GF-D8 (cell line): ENCODE measurements around the gene ZNF341.
"Not testable (repeated sequence)": the region's sequence is repeated elsewhere in the genome, so short reads cannot be mapped to it uniquely, and the experiment has no call there.

Source experiments
- DNase-seq: peaks from one replicate; lab custom pipeline; 2025; lab: John Stamatoyannopoulos, UW

ZNF341 gene

DNA sequence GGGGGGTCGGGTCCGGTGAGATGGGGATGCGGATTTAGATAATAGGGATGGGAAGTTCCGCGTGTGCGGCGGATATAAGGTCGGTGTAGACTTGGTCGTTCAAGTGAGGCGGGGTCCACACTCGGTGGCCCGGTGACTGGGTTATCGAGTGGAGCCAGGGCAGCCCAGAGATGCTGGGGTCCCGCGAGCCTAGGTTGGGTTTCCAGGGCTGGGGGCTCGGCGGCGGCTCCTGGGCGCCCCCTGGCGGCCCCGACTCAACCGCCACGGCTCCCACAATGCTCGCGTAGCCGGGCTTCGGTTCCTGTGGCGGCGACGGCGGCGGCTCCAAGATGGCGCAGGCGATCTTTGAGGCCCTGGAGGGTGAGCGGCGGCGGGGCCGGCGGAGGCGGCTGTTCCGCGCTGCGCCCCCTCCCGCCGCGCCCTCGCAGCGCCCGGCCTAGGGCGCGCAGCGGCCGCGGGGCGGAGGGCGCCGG, at the start of gene ZNF341:
TSS of gene ZNF341 (plus strand) at position 304 of the 473 bp plus-strand sequence. CDS start at position 330, 26 bp downstream.
- DNase-seq = peak; percentile 77

DNA sequence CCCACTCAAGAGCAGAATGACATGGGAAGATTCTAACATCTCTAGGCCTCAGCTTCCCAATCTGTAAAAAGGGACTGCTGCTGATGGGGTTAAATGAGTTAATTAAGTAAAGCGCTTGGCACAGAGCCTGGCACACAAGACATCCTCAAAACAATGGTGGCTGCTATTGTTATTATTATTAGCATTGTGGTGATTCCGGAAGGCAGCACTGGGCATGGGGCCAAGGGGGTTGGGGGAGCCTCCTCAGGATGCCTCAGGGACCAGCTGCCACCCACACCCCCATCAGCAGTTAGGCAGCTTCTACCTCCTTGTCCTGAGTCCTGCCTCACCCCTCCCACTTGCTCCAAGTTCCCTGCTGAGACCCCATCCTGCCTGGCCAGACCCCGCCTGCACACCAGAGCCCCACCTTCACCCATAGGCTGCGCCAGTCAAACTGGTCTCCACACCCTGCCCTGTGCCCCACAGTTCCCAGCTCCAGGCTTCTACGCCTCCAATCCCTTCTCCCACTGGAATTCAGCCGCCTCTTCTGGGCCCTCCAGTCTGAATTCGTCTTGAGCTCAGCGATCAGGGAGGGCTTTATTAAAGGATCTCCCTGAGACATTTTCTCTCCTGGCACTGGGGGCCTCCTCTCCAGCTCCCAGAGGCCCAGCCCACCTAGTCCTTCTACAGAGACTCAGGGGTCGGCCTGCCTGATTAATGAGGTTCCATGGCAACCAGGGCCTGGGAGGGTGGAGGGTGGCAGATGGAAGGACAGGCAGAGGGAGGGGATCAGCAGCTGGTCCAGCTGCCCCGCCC, 47.1 kb upstream of the ZNF341 start:
- DNase-seq = no peak

DNA sequence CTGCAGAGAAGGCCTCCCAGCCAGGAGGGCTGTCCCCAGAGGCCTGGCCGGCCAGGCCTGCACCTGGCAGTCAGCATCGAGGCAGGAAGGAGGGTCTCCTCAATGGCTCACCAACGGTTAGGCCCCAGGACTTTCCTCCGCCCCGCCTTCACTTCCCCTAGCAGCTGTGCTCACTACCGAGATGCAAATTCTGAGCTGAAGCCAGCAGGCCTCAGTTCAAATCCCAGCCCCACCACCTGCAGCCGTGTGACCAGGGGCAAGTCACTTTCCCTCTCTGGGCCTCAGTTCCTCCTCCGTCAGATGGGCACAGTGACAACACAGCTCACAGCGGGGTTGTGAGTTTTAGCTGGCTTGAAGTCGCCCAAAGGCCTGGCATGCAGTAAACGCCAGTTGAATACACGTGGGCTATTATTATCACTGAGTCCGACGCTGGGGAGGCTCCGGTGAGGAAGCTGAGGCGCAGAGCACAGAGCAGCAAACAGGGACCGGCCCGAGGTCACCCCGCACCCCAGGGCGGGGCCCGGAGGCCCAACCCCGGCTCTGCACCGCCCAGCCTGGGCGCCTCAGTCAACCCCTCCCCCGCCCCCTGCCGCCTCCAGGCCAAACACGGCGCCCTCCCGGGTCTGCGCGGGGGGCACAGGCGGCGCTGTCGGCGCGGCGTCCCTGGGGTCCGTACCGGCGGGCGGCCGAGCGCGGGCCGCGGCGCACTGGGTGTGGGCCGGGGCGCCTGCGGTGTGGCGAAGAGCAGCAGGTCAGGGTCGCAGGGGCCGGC, 46.3 kb upstream of the ZNF341 start:
- DNase-seq = peak; percentile 11

DNA sequence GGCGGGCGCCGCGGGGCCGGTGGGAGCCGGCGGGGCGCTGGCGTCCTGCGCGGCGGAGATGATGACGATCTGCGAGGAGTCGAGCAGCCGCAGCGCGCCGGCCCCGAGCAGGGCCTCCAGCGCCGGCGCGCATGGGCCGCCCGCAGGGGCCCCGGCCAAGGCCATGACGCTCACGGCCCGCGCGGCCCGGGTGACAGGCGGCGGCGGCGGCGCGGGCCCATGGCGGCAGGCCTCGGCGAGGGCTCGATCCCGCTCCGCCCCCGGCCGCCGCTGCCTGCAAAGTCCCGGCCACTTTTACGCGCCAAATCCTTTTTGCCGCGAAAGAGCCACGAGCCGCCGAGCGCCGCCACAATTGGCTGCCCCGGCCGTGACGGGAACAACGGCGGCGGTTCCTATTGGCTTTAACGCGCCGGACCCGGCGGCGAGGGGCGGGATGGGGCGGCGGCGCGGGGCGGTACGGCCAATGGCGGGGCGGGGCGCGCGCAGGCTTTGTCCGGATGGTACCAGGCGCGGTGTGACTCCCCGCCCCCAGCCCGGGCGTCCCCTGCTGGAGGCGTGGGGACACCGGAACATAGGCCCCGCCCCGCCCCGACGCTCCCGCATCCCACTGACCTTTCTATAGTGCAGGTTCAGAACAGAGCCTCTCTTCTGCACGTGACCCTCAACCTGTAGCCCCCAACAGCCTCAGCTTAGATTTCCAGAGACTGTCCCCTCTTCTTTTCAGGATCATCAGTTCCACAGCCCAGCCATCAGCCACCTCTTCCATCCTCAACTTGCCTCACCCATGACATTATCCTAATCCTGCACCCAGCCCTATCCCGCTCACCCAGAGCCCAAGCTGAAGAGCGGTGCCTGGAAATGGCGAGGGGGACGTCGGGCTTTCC, 45.5 kb upstream of the ZNF341 start, which contains the start of gene E2F1:
TSS of gene E2F1 (minus strand) at position 286 of the 884 bp plus-strand sequence. CDS start at position 165, 121 bp downstream.
- DNase-seq = peak; percentile 74

DNA sequence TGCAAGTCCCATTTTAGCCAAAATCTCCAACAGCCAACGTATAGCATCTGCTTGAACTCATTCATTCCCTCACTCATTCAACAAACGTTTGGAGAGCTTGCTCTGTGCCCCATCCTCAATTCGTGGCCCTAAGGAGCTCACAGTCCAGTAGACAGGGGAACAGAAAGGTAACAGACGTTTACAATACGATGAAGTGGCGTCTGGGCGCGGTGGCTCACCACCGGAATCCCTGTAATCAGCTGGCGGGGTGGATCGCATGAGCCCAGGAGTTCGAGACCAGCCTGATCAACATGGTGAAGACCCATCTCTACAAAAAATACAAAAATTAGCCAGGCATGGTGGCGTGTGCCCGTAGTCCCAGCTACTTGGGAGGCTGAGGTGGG, 44.8 kb upstream of the ZNF341 start:
- DNase-seq = no peak

DNA sequence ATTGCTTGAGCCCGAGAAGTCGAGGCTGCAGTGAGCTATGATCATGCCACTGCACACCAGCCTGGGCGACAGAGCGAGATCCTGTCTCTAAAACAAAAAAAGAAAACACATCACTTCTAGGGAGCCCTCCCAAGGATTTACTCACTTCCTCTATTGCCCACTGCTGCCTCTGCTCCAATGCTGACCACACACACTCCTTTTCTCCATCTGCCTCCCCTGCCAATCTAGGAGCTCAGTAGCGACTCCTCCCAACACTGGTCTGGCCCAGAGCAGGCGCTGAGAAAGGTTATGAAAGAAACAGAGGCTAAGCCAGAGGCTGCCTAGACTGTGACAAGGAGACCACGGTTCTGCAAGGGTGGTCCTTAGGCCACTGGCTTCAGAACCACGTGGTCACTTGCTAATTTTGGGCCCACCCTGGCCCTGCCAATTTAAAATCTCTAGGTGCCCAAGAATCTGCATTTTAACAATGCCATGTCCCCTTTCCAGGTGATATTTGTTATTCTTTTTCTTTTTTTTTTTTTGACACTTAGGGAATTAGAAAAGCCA, 44.4 kb upstream of the ZNF341 start:
- peak; percentile 45 for DNase-seq

DNA sequence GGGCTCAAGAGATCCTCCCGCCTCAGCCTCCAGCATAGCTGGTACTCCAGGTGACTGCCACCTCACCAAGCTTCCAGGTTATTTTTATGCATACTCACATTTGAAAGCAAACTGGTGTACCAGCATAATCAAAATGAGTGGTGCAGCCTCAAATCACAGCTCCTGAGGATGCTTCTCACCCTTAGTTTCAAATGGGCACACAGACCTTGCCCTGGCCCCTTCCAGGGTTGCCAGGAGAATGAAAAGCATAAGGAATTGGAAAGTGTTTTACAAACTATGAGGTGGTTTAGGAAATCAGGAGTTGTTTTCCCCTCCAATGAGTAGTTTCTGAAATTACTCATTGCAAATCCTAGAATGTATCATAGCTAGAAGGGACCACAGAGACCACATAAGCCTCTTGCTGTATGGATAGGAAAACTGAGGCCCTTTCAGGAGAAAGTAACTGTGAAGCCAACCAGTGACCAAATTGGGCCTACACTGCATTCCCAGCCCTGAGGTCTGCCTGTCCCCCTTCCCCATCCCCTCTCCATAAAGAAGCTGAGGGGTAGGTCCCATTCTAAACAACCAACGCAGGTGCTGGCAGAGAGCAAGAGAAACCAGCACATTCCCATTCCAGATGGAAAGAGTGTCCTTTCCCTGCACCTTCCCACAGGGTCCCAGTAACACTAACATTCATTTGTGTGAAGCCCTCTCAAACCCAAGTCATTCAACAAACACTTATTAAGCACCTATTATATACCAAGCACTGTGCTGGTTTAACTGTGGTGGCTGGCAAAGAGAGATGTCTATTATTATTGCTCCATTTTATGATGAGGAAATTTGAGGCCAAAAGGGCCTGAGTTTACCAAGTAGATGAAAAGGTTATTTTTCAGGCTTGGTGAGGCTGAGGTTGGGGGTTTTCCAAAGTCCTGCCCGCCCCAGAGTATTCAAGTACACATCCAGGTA, 43.5 kb upstream of the ZNF341 start:
- DNase-seq = no peak

DNA sequence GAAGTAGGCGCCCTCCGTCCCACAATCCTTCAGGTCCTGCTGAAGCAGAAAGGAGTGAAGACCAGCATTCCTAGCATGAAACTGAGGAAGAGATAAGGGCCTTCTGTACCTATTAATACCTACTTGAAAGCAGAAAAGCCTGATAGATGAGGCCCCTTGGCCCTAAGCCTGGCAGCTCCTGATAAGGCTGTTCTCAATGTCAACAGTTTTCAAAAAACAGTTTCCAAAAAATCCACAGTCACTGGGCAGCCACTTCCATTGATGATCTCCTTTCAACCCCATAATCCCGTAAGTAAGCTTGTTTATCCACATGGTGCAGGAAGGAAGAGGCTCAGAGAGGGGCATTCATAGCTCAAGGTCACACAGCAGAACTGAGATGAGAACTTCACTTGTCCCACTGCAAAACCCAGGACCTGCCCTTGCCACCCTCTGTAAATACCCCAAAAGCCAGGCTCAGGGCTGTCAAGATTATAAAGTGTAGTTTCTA, 42.8 kb upstream of the ZNF341 start:
- no peak for DNase-seq

DNA sequence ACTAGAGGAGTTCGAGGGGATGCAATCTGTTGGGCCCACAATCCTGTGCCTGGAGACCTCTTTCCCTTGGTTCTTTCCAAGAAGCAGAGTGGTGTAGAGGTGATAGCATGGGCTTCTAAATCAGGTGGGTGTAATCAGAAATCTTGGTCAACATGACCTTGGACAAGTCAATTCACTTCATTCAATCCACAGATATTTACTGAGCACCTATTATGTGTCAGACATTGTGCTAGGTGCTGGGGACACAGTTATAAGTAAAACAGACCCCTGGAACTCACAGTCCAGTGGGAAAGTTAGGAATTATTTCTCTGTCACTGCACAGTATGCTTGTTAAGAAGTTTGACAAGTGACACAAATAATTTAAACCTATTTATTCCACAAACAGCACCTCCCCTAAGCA, 42.3 kb upstream of the ZNF341 start:
- no peak for DNase-seq

DNA sequence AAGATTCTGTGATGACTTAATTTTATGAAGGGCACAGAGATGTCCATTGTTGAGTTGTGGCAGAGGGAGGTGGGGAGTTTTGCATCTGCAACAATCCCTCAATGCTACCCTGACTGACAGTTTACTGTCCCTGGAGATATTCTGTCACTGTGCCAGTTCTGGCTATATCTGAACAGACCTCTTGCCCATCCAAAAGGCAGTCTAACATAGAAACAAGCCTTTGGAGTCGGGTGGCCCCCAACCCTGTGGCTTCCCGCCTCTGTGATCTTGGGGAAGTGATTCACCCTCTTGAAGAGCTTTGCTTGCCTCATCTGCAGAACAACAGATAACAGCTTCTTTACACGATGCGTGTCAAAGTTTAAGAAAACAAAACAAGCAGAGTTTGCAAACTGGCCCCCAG, 41.8 kb upstream of the ZNF341 start:
- peak; percentile 10 for DNase-seq

DNA sequence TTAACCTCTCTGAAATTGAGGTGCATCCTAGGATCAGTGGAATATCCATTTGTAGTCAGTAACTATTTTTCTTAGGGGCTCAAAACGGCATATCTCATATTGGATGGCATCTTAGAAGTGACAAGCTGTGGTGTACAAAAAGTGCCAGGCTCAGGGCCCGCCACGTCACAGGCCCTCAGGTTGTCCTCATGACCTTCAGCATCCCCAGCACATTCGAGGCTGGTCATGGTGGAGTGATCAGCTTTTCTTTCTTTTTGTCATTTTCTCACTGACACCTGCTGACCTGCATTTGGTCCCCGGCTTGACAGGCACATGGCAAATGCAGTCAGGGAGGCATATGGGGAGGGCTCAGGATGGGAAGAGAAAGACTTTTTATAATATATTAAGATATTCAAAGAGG, 38.5 kb upstream of the ZNF341 start:
- no peak for DNase-seq

DNA sequence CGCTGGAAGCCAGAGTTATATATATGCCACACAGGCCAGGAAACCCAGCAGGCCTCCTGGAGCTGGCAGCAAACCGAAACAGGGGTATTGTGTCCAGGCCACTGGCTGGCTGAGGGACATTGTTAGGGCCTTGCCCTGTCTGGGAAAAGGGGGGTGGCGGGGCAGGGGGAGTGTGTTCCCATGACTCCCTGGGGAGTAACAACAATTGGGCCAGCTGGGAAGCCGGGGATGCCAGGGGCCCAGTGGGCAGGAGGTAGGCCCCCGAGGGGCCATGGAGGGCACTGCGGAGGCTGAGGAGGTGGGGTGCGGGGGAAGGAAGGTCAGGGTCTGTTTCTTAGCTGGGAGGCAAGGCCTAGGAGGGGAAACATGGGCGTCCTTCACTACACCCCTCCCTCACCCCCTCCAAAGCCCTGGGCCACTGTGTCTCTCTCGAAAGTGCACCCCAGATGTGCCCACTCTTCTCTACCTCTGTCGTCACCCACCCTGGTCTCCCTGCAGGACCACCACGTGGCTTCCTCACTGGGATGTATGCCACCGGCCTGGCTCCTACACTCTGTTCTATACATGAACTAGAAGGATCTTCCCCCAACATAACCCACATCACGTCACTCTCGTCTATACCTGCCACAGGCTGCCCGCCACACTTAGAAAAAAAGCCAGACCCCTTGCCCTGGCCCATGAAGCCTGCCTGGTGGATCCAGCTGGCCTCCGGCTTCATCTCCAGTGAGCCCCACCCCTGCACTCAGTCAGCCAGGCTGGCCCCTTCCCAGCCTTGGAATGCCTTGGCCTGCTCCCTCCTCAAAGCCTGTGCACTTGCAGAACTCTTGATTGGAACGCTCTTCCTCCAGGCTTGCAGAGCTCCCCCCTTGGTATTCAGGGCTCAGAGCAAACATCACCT, 37.8 kb upstream of the ZNF341 start:
- DNase-seq = no peak

DNA sequence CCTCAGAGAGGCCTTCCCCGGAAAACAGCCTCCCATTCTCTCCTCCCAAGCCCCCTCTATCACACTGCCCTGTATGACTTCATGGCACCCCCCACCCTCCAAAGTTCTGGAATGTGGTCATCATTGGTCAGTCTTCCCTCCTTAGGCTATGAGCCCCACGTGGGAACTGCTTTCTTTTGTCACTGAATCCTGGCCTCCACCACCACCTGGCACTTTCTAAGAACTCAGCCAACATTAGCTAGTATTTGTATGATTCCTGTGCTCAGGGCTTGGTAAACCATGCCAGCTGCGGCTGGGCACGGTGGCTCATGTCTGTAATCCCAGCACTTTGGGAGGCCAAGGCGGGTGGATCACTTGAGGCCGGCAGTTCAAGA, 37.2 kb upstream of the ZNF341 start:
- no peak for DNase-seq

DNA sequence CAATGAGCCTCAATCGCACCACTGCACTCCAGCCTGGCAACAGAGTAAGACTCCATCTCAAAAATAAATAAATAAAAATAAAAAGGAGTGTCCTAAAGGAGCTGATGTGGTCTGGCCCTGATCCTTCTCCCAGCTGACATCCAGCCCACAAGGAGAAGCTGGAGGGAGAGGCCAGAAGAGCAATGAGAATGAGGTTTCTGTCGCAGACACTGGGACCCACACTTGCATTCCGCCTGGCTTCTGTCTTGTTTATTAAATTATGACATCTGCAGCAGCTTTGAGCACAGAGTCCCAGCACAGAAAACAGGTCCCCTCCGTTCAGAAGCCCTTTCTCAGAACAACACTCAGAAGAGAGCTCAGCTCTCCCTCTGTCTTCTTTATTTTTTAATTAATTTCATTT, 35.3 kb upstream of the ZNF341 start:
- no peak for DNase-seq

DNA sequence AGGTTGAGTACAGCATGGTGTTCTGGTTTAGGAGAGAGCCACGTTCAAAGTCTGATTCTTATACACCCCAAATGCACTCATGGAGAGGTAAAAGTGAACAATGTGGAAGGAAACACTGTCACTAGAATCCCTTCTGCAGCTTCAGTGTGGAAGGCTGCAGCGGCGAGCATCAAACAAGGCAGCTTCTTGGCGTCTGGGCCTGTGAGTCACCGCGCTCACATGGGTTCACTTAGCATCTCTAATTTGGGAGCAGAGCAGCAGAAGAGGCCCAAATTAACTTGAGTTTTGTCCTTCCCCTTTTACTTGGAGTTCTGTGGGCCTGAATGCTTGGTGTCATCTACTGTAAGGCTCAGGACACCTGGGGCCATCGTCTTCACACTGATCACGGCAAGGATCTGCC, 34.7 kb upstream of the ZNF341 start:
- DNase-seq = no peak

DNA sequence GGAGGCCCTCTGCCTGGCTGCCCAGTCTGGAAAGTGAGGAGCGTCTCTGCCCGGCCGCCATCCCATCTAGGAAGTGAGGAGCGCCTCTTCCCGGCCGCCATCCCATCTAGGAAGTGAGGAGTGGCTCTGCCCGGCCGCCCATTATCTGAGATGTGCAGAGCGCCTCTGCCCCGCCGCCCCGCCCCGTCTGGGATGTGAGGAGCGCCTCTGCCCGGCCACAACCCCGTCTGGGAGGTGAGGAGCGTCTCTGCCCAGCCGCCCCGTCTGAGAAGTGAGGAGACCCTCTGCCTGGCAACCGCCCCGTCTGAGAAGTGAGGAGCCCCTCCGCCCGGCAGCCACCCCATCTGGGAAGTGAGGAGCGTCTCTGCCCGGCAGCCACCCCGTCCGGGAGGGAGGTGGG, 32.8 kb upstream of the ZNF341 start:
- DNase-seq = not testable (repeated sequence)

DNA sequence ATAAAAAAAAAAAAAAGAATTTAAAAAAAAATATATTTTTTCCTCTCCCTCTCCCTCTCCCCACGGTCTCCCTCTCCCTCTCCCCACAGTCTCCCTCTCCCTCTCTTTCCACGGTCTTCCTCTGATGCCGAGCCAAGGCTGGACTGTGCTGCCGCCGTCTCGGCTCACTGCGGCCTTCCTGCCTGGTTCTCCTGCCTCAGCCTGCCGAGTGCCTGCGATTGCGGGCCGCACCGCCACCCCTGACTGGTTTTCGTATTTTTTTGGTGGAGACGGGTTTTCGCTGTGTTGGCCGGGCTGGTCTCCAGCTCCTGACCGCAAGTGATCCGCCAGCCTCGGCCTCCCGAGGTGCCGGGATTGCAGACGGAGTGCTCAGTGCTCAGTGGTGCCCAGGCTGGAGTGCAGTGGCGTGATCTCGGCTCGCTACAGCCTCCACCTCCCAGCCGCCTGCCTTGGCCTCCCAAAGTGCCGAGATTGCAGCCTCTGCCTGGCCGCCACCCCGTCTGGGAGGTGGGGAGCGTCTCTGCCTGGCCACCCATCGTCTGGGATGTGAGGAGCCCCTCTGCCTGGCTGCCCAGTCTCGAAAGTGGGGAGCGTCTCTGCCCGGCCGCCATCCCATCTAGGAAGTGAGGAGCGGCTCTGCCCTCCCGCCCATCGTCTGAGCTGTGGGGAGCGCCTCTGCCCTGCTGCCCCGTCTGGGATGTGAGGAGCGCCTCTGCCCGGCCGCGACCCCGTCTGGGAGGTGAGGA, 30.9 kb upstream of the ZNF341 start:
- DNase-seq = not testable (repeated sequence)

DNA sequence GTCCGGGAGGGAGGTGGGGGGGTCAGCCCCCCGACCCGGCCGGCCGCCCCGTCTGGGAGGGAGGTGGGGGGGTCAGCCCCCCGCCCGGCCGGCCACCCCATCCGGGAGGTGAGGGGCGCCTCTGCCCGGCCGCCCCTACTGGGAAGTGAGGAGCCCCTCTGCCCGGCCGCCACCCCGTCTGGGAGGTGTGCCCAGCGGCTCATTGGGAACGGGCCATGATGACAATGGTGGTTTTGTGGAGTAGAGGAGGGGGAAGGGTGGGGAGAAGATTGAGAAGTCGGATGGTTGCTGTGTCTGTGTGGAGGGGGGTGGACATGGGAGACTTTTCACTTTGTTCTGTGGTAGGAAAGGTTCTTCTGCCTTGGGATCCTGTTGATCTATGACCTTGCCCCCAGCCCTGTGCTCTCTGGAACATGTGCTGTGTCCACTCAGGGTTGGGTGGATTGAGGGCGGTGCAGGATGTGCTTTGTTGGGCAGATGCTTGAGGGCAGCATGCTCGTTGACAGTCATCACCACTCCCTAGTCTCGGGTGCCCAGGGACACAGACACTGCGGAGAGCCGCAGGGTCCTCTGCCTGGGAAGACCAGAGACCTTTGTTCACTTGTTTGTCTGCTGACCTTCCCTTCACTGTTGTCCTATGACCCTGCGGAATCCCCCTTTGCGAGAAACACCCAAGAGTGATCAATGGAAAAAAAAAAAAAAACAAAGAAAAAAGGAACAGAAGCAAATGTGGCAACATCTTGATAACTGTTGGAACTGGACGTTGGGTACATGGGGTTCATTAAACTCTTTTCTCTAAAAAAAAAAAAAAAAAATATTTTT, 30.0 kb upstream of the ZNF341 start:
- DNase-seq = no peak
